ENCODE measurements around the gene ACTR8.

The ACTR8 gene

DNA sequence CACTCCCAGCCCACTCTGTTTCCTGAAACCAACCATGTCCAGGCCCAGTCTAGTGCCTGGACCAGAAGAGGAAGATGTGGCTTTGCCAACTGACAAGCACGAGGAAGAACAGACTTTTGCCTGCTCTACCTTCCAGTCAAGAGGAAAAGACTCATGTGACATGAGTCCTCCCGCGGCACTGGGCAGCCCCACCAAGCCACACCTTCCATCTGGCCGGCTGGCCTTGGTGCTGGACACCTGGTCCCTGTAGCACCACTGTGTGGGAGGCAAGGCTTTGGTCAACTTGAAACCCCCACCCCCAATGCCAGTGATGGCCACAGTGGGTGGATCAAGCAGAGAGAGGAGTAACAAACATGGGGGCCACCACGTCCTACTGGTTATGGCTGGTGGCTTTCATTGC lies 48.3 kb downstream of the ACTR8 start:
- no peak for DNase-seq

DNA sequence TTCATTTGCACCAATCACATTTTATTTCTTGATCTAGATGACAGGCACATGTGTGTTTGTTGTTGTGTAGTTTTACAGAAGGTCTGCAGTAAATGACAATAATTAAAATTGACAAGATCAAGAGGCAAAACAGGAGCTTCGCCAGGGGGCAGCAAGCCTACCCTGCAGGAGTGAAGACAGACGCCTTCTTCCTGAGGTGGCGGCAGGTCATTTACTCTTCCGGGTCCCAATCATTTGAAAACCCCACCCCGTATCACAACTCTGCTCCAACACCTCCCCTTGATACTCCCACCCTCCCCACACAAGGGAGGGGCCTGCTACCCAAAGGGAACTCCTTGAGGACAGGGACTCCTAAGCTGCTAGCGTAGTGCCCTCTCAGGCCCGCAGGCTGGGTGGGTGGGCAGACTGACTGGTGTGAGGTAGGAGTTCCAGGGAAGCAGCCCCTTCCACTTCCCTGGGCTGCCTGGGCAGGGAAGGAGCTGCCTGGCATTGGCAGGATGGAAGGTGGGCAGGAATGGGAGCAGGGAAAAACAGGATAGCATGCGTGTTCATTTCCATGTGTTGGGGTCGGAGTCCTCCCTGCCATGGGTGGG lies 48.8 kb downstream of the ACTR8 start:
- no peak for DNase-seq

DNA sequence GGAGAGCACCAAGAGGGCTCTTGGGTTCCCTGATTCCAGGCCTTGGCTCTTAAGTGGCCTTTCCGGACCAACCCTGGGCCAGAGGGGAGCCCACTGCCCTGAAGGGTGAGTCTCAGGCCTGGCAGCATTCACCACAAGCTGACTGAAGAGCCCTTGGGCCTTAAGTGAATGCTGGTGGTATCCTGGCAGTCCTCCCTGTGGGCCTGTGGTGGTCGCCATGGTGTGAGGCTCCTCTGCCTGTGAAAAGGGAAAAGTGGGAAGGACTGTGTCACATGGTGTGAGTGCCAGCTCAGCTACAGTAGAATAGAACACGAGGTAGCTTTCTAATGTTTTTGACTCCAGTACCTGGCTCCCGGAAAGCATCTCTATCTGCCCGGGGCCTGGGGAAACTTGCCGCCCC lies 51.0 kb downstream of the ACTR8 start:
- DNase-seq = no peak

DNA sequence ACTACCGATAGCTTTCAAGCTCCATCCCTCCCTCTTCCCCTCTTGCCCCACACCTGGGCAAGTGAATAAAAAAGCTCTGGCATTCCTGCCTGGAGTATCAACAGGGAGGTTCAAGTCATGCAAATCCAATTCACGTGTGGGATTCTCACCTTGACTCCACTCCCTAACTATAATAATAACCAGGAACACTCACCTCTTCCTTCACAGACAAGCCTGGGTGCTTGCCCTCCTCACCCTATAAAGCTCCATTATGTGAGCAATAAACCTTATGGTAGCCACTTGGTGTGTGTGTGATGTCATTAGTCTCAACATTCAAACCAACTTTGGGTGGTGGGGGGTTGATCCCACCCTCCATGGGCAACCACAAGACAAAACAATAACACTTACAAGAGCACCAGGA lies 52.3 kb downstream of the ACTR8 start:
- no peak for DNase-seq

DNA sequence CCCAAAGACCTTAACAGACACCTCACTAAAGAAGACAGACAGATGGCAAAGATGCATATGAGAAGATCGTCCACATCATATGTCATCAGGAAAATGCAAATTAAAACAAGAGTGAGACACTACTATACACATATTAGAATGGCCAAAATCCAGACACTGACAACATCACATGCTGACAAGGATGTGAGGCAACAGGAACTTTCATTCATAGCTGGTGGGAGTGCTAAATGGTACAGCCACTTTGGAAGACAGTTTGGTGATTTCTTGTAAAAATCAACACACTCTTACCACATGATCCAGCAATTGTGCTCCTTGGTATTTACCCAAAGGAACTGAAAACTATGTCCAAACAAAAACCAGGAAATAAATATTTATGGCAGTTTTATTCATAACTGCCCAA lies 53.4 kb downstream of the ACTR8 start:
- no peak for DNase-seq

DNA sequence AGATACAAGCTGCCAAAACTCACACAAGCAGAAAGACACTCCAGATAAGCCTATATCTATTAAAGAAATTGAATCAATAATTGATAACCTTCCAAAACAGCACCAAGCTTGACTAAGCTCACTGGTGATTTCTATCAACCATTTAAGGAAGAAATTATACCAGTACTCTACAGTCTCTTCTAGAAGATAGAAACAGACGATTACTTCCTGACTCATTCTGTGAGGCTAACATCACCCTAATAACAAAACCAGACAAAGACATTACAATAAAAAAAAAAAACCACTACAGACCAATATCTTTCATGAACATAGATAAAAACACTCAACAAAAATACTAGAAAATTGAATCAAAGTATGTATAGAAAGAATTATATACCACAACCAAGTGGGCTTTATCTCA lies 55.9 kb downstream of the ACTR8 start:
- no peak for DNase-seq

DNA sequence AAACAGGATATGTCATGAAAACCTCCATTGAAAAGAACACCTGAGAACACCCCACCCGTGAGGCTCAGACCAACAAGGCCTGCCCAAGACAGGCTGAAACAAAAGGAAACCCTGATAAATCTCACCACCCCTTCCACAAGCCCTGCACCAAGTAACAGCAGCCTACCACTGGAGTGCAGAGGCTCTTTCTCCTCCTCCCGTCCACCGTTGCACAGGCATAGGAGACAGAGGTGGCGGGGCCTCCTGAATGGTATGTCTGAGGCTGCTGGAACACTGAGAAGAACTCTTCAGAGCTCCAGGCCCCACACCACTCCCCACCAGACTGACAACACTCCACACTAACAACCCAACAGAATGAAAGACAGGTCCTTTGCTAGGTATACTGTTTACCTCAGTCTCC lies 57.2 kb downstream of the ACTR8 start:
- no peak for DNase-seq

DNA sequence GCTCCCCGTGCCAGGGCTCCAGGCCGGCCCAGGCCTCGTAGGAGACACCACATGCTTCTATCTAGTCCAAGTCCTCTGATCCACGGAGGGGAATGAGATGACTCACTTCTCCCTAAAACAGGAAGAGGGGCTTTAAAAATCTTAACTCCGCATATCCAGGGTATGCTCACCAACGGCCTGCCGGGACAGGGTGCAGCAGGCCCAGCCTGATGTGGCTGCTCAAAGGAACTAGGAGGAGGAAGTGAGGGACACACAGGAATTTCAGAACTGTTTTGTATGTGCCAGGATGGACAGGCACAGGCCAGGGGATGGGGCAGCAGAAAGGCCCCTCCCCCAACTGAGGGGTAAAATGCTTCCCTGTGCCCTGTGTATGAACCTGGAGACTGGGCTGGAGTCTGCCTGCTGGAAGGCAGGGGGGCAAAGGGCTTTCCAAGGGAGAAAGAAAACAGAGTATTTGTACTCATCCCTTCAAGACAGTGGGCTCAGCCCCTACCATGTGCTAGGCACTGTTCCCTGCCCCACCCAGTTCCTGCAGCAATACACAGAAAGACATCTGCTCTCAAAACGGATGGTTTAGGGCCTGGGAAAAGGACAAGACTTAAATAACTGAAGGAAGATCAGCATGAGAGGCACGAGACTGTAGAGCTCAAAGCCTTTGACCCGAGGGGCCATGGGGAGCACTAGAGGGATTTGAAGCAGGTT lies 57.8 kb downstream of the ACTR8 start:
- DNase-seq = no peak

DNA sequence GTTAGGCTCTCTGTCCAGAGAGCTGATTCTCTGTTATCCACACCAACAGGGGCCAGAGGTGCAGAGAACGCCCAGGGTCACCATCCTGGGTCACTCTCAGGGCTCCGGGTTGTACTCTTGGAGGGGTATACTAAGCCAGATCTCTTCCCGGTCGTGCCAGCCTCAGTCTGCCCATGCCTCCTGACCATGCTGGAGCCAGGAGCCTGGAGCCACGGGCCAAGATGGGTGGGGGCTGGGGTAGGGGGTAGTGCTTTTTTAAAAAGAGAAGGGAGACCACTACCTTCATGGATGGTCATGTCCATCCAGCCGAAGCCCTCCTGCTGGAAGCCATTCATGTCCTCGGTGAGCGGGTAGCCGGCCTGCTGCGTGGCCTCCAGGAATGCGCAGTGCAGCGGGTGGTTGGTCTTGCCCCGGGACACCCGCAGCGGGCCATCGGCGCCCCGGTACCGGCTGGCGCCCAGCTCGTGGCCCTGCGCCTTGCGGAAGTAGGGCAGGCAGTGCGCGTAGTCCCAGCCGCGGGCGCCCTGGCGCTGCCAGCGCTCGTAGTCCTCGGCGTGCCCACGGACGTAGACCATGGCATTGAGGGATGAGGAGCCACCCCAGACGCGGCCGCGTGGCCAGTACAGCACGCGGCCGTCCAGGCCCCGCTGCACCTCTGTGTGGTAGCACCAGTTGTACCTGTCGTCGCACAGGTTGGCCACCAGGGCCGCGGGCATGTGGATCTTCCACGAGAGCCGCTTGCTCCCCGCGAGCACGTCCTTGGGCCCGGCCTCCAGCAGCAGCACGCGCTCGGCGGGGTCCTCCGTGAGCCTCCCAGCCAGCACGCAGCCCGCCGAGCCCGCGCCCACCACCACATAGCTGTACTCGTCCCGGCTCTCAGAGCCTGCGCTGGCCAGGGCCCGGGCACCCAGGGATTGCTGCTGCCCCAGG lies 58.7 kb downstream of the ACTR8 start:
- DNase-seq = no peak

DNA sequence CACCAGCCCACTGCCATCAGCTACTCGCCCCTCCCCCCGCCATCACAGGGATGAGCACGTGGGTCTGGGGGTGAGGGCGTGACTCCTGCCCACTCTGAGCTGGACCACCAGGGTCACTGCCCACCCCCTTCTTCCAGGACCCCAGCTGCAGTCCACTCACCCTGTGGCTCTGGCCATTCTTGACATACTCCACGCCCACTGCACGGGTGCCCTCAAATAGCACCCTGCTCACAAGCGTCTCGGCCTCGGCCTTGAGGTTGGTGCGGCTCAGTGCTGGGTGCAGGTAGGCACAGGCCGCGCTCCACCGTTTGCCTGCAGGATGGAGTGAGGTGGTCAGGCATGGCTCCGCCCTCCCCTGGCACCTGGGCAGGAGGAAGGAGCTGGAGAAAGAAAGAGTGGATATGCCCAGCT lies 59.6 kb downstream of the ACTR8 start:
- no peak for DNase-seq

DNA sequence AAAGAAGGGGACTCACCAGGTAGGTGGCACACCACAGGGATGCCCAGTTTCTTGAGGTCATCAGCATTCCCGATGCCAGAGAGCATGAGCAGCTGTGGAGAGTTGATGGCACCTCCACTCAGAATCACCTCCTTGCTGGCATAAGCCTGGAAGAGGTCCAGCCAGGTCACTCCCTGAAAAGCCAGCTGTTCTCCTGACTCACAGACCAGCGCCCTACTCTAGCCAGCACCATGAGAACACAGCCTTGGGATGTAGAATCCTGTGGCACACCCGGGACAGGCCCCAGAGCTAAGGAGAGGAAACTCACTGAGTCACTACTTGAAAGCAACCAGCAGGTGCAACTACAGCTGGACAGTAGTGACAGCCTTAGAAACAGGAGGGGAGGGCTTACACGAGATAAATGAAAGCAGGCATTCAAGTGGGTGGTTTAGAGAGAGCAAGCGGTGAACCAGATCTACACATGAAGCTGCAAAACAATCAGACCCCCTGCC lies 60.3 kb downstream of the ACTR8 start:
- no peak for DNase-seq

DNA sequence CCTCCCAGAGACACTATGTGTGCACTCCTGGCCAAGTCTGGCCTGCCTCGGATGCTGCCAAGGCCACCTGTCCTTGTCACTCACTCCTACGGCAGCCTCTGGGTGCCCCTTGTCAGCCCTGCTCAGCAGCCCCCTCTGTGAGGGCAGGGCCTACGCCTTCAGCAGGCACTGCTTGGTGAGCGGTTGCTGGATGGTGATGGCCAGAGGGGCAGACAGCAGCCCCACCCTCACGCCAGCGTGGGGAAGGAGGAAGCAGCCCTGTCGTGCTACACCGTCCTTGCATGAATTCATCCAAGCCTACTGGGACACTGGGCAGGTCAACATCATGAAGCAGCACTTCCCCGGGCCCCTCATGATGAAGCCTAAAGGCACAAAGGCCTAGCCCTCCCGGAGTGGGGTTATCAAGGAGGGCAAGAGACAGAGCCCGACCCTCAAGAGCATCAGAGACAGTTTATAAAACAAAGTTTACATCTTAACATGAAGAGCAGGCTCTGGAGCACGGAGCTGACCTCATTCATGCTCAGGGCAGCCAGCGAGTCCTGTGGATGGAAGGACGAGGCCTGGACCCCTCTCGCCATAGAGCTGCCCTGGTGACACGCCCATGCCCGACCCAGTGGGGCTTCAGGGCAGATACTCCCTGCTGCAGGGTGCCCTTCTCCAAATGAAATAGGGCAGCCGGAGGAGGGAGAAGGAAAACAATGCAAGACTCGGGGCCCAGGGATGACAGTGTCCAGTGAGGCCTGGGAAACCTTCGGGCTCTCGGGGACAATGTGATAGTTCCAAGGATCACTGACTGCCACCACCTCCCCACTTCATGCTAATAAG lies 61.0 kb downstream of the ACTR8 start:
- DNase-seq = no peak

DNA sequence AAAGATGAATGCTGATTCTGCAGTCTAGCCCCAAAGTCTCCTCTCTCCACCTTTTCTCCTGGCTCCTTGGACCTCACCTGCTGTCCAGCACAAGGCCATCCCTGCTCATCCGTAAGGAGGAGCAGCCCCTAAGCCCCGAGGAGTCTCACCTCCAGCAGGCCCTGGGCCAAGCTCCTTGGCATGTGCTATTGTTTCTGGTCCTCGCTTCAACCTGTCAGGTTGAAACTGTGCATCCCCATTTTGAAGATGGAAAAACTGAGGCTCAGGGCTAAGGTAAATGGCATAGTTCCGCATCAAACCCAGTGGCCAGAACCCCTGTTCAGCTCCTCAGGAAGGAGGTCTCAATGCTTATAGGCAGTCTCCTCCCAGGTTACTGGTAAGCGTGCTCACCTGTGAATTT lies 61.9 kb downstream of the ACTR8 start:
- DNase-seq = no peak

DNA sequence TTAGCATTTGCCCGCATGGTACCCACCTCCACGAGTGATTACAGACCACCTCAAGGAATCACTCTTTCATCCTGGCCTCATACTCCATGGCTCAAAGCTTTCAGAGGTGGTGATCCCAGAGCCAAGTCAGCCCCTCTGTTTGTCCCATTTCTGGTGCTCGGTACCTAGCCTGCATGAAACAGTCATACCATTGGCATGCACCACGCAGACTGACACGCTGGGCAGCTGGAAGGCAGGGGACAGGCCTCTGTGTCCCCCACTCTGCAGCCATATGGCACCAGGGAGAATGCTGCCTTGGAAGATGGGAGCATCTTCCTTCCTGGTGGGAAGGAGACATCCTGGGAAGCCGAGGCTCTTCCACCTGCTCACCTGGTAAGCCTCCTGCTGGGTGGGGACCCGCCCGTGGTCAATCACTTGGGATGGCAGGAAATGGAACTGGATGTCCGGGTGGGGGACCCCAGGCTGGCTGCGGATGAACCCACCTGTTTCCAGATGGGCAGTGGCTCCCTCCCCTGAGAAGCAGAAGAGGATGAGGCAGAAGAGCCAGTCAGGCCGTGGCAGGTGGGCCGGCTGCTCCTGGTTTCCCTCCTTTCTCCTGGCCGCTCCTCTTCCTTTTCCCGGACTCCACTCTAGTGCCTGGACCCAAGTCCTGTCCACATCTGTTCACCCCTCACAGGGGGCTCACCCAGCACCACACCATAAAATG lies 62.6 kb downstream of the ACTR8 start:
- DNase-seq = no peak

DNA sequence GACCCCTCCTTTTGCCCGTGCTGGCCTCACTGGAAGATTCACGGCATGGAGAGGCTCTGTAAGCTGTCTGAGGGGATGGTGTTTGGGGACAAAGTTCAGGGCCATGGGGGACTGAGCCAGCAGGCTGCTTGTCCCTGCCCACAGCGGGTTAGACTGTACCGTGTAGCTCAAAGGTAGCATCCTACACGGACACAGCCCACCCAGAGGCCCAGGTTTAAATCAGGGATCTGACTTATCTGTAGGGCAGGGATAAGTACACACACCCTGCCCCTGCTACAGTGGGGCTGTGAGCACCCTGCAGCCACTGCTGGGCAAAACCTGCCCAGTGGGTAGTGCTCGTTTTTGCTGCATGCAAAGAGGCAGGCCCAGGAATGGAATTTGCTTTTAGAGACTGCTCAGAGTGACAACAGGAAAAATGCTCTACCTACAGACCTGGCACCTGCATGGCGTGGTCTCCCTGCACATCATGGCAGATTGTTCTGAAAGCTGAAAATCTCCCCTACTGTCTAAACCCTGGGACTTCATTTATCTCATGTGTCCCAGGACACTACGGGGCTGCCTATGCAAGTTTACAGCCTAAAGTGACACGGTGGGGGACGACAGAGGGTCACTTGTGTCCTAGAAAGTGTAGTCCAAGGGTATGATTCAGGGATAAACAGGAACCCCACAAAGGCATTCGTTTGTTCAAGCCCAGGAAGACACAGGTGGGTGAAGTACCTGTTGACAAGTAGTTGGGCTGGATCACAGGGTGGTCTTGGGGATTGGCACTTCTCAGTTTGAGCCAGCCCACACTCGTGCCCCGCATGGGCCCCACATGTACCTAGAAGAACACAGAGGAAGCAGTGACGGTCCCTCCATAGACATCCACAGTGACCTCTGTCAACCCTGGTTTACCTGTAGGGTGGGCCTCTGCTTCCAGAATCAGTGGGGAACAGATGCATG lies 63.5 kb downstream of the ACTR8 start:
- DNase-seq = no peak

DNA sequence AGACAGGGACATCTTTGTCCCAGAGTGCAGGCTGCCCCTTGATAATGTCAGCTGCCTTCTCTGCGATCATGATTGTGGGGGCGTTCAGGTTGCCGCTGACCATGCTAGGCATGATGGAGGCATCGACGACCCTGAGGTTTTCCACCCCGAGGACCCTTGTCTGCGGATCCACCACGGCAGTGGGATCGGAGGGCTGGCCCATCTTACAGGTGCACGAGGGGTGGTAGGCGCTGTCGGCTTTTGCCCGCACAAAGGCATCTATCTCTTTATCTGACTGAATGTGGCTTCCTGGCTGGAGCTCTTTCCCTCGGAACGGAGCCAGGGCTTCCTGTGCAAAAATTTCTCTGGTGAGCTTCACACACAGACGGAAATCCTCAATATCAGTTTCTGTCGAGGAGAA lies 64.1 kb downstream of the ACTR8 start:
- DNase-seq = no peak

DNA sequence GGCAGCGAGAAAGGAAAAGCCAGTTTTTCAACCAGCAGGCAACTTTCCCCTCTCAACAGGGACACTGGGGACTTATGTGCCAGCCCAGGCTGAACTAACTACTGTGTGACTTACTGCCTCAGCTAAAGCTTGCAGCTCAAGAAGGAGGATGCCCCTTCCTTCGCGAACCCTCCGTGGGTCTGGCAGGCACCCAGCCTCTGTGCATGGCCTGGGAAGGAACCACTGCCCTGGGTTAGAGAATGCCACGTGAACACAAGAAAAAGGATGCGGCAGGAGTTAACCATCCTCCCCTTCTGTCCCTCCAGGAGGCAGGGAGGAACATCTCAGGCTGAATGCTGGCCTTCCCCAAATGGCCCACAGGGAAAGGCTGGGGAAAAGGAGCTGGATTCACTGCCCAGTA lies 64.7 kb downstream of the ACTR8 start:
- DNase-seq = no peak
